ENCODE results near the gene LTBP2.

Gene LTBP2

GRCh38 chr14:74649167-74649566, 37.1 kb upstream of the LTBP2 start:
- no peaks in the 10 kb centered on the region for H3K4me1 ChIP-seq (ENCODE audit: control insufficient read depth, insufficient read depth, low read length)
- H3K27ac ChIP-seq (ENCODE audit: low read depth, low read length) = no peak overlapping the region
- H3K27me3 ChIP-seq (ENCODE audit: control insufficient read depth, insufficient read depth, low read length) = no peaks in the 10 kb centered on the region
- no peak overlapping the region for H3K4me3 ChIP-seq (ENCODE audit: low read length)
- H3K9ac ChIP-seq (ENCODE audit: low read length) = no peak overlapping the region
- no peaks in the 10 kb centered on the region for H3K36me3 ChIP-seq (ENCODE audit: control insufficient read depth, insufficient read depth, low read length)

GRCh38 chr14:74648601-74649000, 36.6 kb upstream of the LTBP2 start:
- Histone ChIP-seq H3K36me3 (ENCODE audit: control insufficient read depth, insufficient read depth, low read length) (no peaks in the 10 kb centered on the region), H3K4me1 (ENCODE audit: control insufficient read depth, insufficient read depth, low read length) (no peaks in the 10 kb centered on the region), H3K9ac (ENCODE audit: low read length) (no peak overlapping the region), H3K4me3 (ENCODE audit: low read length) (no peak overlapping the region), H3K27me3 (ENCODE audit: control insufficient read depth, insufficient read depth, low read length) (no peaks in the 10 kb centered on the region), H3K27ac (ENCODE audit: low read depth, low read length) (no peak overlapping the region)

- no peak overlapping the region for H3K4me3 ChIP-seq (ENCODE audit: low read length)
- no peak overlapping the region for H3K9ac ChIP-seq (ENCODE audit: low read length)
- H3K36me3 ChIP-seq (ENCODE audit: control insufficient read depth, insufficient read depth, low read length) = no peaks in the 10 kb centered on the region
- no peaks in the 10 kb centered on the region for H3K27me3 ChIP-seq (ENCODE audit: control insufficient read depth, insufficient read depth, low read length)
- H3K27ac ChIP-seq (ENCODE audit: low read depth, low read length) = no peak overlapping the region
- no peaks in the 10 kb centered on the region for H3K4me1 ChIP-seq (ENCODE audit: control insufficient read depth, insufficient read depth, low read length)
Measured at GRCh38 chr14:74647678-74648461, 35.8 kb upstream of the LTBP2 start.

- Histone ChIP-seq H3K4me3 (ENCODE audit: low read length) (no peak overlapping the region), H3K4me1 (ENCODE audit: control insufficient read depth, insufficient read depth, low read length) (no peaks in the 10 kb centered on the region), H3K27ac (ENCODE audit: low read depth, low read length) (no peak overlapping the region), H3K36me3 (ENCODE audit: control insufficient read depth, insufficient read depth, low read length) (no peaks in the 10 kb centered on the region), H3K27me3 (ENCODE audit: control insufficient read depth, insufficient read depth, low read length) (no peaks in the 10 kb centered on the region), H3K9ac (ENCODE audit: low read length) (no peak overlapping the region)
Measured at GRCh38 chr14:74647061-74647677, 35.1 kb upstream of the LTBP2 start.

- Histone ChIP-seq H3K27ac (ENCODE audit: low read depth, low read length) (no peak overlapping the region), H3K27me3 (ENCODE audit: control insufficient read depth, insufficient read depth, low read length) (no peaks in the 10 kb centered on the region), H3K4me3 (ENCODE audit: low read length) (no peak overlapping the region), H3K36me3 (ENCODE audit: control insufficient read depth, insufficient read depth, low read length) (no peaks in the 10 kb centered on the region), H3K9ac (ENCODE audit: low read length) (no peak overlapping the region), H3K4me1 (ENCODE audit: control insufficient read depth, insufficient read depth, low read length) (no peaks in the 10 kb centered on the region)
Measured at GRCh38 chr14:74645756-74646470, 33.9 kb upstream of the LTBP2 start.

GRCh38 chr14:74645244-74645643, 33.2 kb upstream of the LTBP2 start:
- Histone ChIP-seq H3K36me3 (ENCODE audit: control insufficient read depth, insufficient read depth, low read length) (no peaks in the 10 kb centered on the region), H3K9ac (ENCODE audit: low read length) (no peak overlapping the region), H3K27ac (ENCODE audit: low read depth, low read length) (no peak overlapping the region), H3K4me1 (ENCODE audit: control insufficient read depth, insufficient read depth, low read length) (no peaks in the 10 kb centered on the region), H3K27me3 (ENCODE audit: control insufficient read depth, insufficient read depth, low read length) (no peaks in the 10 kb centered on the region), H3K4me3 (ENCODE audit: low read length) (no peak overlapping the region)

- Histone ChIP-seq H3K27me3 (ENCODE audit: control insufficient read depth, insufficient read depth, low read length) (no peaks in the 10 kb centered on the region), H3K36me3 (ENCODE audit: control insufficient read depth, insufficient read depth, low read length) (no peaks in the 10 kb centered on the region), H3K27ac (ENCODE audit: low read depth, low read length) (no peak overlapping the region), H3K4me3 (ENCODE audit: low read length) (no peak overlapping the region), H3K4me1 (ENCODE audit: control insufficient read depth, insufficient read depth, low read length) (no peaks in the 10 kb centered on the region), H3K9ac (ENCODE audit: low read length) (no peak overlapping the region)
Measured at GRCh38 chr14:74641601-74642391, 29.8 kb upstream of the LTBP2 start.

GRCh38 chr14:74638966-74639365, 26.9 kb upstream of the LTBP2 start:
- no peak overlapping the region for H3K4me3 ChIP-seq (ENCODE audit: low read length)
- H3K27me3 ChIP-seq (ENCODE audit: control insufficient read depth, insufficient read depth, low read length) = no peaks in the 10 kb centered on the region
- no peak overlapping the region for H3K9ac ChIP-seq (ENCODE audit: low read length)
- no peak overlapping the region for H3K27ac ChIP-seq (ENCODE audit: low read depth, low read length)
- H3K36me3 ChIP-seq (ENCODE audit: control insufficient read depth, insufficient read depth, low read length) = no peaks in the 10 kb centered on the region
- H3K4me1 ChIP-seq (ENCODE audit: control insufficient read depth, insufficient read depth, low read length) = no peaks in the 10 kb centered on the region

GRCh38 chr14:74638066-74638465, 26.0 kb upstream of the LTBP2 start:
- no peak overlapping the region for H3K9ac ChIP-seq (ENCODE audit: low read length)
- no peak overlapping the region for H3K27ac ChIP-seq (ENCODE audit: low read depth, low read length)
- H3K36me3 ChIP-seq (ENCODE audit: control insufficient read depth, insufficient read depth, low read length) = no peaks in the 10 kb centered on the region

GRCh38 chr14:74637178-74637550, 25.1 kb upstream of the LTBP2 start:
- Histone ChIP-seq H3K9ac (ENCODE audit: low read length) (no peak overlapping the region), H3K4me1 (ENCODE audit: control insufficient read depth, insufficient read depth, low read length) (no peaks in the 10 kb centered on the region), H3K27ac (ENCODE audit: low read depth, low read length) (no peak overlapping the region), H3K4me3 (ENCODE audit: low read length) (no peak overlapping the region), H3K27me3 (ENCODE audit: control insufficient read depth, insufficient read depth, low read length) (no peaks in the 10 kb centered on the region), H3K36me3 (ENCODE audit: control insufficient read depth, insufficient read depth, low read length) (no peaks in the 10 kb centered on the region)

More at GRCh38 chr14:74638066-74638465, 26.0 kb upstream of the LTBP2 start:
- H3K4me1 ChIP-seq (ENCODE audit: control insufficient read depth, insufficient read depth, low read length) = no peaks in the 10 kb centered on the region
- H3K4me3 ChIP-seq (ENCODE audit: low read length) = no peak overlapping the region
- no peaks in the 10 kb centered on the region for H3K27me3 ChIP-seq (ENCODE audit: control insufficient read depth, insufficient read depth, low read length)

- Histone ChIP-seq H3K27ac (ENCODE audit: low read depth, low read length) (no peak overlapping the region), H3K4me3 (ENCODE audit: low read length) (no peak overlapping the region), H3K36me3 (ENCODE audit: control insufficient read depth, insufficient read depth, low read length) (no peaks in the 10 kb centered on the region), H3K9ac (ENCODE audit: low read length) (no peak overlapping the region), H3K27me3 (ENCODE audit: control insufficient read depth, insufficient read depth, low read length) (no peaks in the 10 kb centered on the region), H3K4me1 (ENCODE audit: control insufficient read depth, insufficient read depth, low read length) (no peaks in the 10 kb centered on the region)
Measured at GRCh38 chr14:74636424-74637177, 24.6 kb upstream of the LTBP2 start.

All from rectal smooth muscle tissue (tissue), 1 donor.